K562 (cell line): ENCODE measurements around the gene UBE2E3. TPM values are rescaled to one million over a fixed set of nuclear protein-coding genes. Genes with fewer than 3 reads are reported as not detected.

Experiments used
- ARHGAP35 ChIP-seq: fragments of 450-650 bp; IDR thresholded peaks from 2 replicates; pipeline ENCODE4 v1.6.1; 2018; ENCODE audit not compliant: partially characterized antibody
- EHMT2 ChIP-seq: fragments of 450-650 bp; IDR thresholded peaks from 2 replicates; pipeline ENCODE4 v1.6.1; 2018; ENCODE audit warnings: antibody characterized with exemption
- KAT7 ChIP-seq: sonication (generic); formaldehyde crosslinking; IDR thresholded peaks from 2 replicates; pipeline ENCODE4 v1.8.0; 2022; ENCODE audit warnings: missing genetic modification reagents, mild to moderate bottlenecking, borderline replicate concordance
- KDM5B ChIP-seq: fragments of 200-600 bp; sonication (generic); IDR thresholded peaks from 2 replicates; pipeline ENCODE4 v1.6.1; 2012; ENCODE audit warnings: low read depth, mild to moderate bottlenecking, moderate library complexity, low read length, control low read depth, inconsistent platforms; ENCODE audit not compliant: insufficient replicate concordance
- MEIS2 ChIP-seq: fragments of 450-650 bp; IDR thresholded peaks from 2 replicates; pipeline ENCODE4 v1.6.1; 2014; ENCODE audit warnings: mild to moderate bottlenecking; ENCODE audit not compliant: partially characterized antibody
- POLR3A ChIP-seq: IDR thresholded peaks from 2 replicates; pipeline ENCODE4 v1.6.1; 2011; ENCODE audit warnings: borderline replicate concordance, mild to moderate bottlenecking, moderate library complexity; ENCODE audit not compliant: insufficient read length, insufficient read depth; ENCODE audit errors: extremely low read depth
- RFX5 ChIP-seq: IDR thresholded peaks from 2 replicates; pipeline ENCODE4 v1.6.1; 2011; ENCODE audit warnings: low read depth, mild to moderate bottlenecking, improper control_type of control experiment, low read length
- SMARCA4 ChIP-seq: fragments of 450-650 bp; IDR thresholded peaks from 2 replicates; pipeline ENCODE4 v1.6.1; 2016
- ZC3H11A ChIP-seq: IDR thresholded peaks from 2 replicates; pipeline ENCODE4 v1.6.1; 2012; ENCODE audit warnings: low read depth, low read length, improper control_type of control experiment
- ZNF174 ChIP-seq: fragments of 250-450 bp; sonication (Bioruptor Pico); IDR thresholded peaks from 2 replicates; pipeline ENCODE4 v1.4.0; 2020; ENCODE audit warnings: mild to moderate bottlenecking
- ZNF282 ChIP-seq: sonication (generic); formaldehyde crosslinking; IDR thresholded peaks from 2 replicates; pipeline ENCODE4 v1.8.1; 2023; ENCODE audit warnings: missing genetic modification reagents
- ZNF347 ChIP-seq: fragments of 450-650 bp; formaldehyde crosslinking; IDR thresholded peaks from 2 replicates; pipeline ENCODE4 v1.4.0; 2020; ENCODE audit warnings: low read depth, mild to moderate bottlenecking, moderate library complexity
- polyA plus RNA-seq, 8 experiments: library from polyadenylated mRNA; depleted of rRNA in 4 of 8; stranded (reverse) in 5 of 8; unstranded in 3 of 8; fragments of >200 nt; fragmentation: Nextera tagmentation in 2 of 8; fragmentation: Illumina TruSeq in 1 of 8; extraction: Ambion mirVana in 2 of 8; extraction: Trizol in 1 of 8; gene quantifications; 2 replicates each; pipeline versions ENCODE4 v1.2.1 to v1.2.3, GENCODE V29; 2011 to 2014; ENCODE audit warnings: inconsistent platforms in 1 of 8, missing spikeins in 1 of 8
- total RNA-seq, 7 experiments: library from RNA; depleted of rRNA in 6 of 7; stranded (reverse); fragments of >200 nt in 6 of 7; fragmentation: Illumina TruSeq in 2 of 7; extraction: Trizol in 2 of 7; gene quantifications; 2 replicates each; pipeline versions ENCODE4 v1.2.1 to v1.2.3, GENCODE V29; 2011 to 2021; ENCODE audit warnings: low replicate concordance in 1 of 7
- TF ChIP-seq, protein P1 (sequence below): conservative IDR thresholded peaks from 2 replicates; pipeline ENCODE4 v1.6.1; 2011; ENCODE audit warnings: low read depth, mild to moderate bottlenecking, low read length; ENCODE audit not compliant: control insufficient read depth
- TF ChIP-seq, protein P2 (sequence below): fragments of 200-800 bp; sonication (Bioruptor generic); IDR thresholded peaks from 2 replicates; pipeline ENCODE4 v1.6.1; 2016; ENCODE audit warnings: missing genetic modification characterization, missing compliant biosample characterization
- TF ChIP-seq, protein P3 (sequence below): fragments of 250-450 bp; sonication (Bioruptor Pico); IDR thresholded peaks from 2 replicates; pipeline ENCODE4 v1.9.0; 2021; ENCODE audit warnings: mild to moderate bottlenecking, inconsistent platforms
- TF ChIP-seq, protein P4 (sequence below): fragments of 450-650 bp; IDR thresholded peaks from 2 replicates; pipeline ENCODE4 v1.6.1; 2016; ENCODE audit warnings: low read depth, mild to moderate bottlenecking, moderate library complexity

Gene UBE2E3
- total and polyA plus RNA-seq, 9 of the 15 experiments (the other 6 are each of a cell fraction or from before 2014, with no cell fraction given) = 58.2 to 173 (median 78.0) TPM

DNA sequence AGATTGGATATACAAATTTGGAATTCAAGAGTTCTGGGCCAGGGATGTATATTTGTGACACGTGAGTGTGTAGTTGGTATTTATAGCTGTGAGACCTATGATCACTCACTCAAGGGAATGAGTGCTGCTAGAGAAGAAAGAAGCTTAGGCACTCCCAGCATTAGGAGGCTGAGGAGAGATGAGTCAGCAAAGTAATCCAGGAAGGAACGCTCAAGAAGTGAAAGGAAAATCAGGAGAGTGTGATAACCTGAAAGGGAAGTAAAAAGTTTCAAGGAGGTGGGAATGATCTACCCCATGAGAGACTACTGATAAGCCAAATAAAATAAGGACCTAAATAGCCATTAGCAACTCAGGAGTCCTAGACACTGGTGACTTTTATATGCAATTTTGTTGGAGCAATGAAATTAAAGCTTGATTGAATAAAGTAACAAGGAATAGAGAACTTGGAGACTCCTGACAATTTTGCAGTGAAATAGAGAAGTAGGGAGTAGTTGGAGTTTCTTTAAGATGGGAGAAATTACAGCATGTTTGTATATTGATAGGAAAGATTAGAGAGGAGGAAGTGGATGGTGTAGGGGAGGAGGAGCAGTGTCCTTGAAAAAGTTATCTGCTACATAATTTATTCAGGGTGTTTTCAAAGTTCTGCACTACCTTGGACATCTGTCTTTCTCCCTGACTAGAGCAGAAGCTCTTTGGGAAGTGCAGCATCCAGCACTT lies 89.9 kb downstream of the UBE2E3 start (continued):
- TF ChIP-seq, protein P1, sequence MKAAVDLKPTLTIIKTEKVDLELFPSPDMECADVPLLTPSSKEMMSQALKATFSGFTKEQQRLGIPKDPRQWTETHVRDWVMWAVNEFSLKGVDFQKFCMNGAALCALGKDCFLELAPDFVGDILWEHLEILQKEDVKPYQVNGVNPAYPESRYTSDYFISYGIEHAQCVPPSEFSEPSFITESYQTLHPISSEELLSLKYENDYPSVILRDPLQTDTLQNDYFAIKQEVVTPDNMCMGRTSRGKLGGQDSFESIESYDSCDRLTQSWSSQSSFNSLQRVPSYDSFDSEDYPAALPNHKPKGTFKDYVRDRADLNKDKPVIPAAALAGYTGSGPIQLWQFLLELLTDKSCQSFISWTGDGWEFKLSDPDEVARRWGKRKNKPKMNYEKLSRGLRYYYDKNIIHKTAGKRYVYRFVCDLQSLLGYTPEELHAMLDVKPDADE = no peak
- TF ChIP-seq ZNF174 (CRISPR knock-in tag) = no peak
- peak; percentile 69 for TF ChIP-seq SMARCA4
- TF ChIP-seq, protein P2, sequence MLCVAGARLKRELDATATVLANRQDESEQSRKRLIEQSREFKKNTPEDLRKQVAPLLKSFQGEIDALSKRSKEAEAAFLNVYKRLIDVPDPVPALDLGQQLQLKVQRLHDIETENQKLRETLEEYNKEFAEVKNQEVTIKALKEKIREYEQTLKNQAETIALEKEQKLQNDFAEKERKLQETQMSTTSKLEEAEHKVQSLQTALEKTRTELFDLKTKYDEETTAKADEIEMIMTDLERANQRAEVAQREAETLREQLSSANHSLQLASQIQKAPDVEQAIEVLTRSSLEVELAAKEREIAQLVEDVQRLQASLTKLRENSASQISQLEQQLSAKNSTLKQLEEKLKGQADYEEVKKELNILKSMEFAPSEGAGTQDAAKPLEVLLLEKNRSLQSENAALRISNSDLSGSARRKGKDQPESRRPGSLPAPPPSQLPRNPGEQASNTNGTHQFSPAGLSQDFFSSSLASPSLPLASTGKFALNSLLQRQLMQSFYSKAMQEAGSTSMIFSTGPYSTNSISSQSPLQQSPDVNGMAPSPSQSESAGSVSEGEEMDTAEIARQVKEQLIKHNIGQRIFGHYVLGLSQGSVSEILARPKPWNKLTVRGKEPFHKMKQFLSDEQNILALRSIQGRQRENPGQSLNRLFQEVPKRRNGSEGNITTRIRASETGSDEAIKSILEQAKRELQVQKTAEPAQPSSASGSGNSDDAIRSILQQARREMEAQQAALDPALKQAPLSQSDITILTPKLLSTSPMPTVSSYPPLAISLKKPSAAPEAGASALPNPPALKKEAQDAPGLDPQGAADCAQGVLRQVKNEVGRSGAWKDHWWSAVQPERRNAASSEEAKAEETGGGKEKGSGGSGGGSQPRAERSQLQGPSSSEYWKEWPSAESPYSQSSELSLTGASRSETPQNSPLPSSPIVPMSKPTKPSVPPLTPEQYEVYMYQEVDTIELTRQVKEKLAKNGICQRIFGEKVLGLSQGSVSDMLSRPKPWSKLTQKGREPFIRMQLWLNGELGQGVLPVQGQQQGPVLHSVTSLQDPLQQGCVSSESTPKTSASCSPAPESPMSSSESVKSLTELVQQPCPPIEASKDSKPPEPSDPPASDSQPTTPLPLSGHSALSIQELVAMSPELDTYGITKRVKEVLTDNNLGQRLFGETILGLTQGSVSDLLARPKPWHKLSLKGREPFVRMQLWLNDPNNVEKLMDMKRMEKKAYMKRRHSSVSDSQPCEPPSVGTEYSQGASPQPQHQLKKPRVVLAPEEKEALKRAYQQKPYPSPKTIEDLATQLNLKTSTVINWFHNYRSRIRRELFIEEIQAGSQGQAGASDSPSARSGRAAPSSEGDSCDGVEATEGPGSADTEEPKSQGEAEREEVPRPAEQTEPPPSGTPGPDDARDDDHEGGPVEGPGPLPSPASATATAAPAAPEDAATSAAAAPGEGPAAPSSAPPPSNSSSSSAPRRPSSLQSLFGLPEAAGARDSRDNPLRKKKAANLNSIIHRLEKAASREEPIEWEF = no peak
- TF ChIP-seq POLR3A = no peak
- no peak for TF ChIP-seq KDM5B
- TF ChIP-seq, protein P3, sequence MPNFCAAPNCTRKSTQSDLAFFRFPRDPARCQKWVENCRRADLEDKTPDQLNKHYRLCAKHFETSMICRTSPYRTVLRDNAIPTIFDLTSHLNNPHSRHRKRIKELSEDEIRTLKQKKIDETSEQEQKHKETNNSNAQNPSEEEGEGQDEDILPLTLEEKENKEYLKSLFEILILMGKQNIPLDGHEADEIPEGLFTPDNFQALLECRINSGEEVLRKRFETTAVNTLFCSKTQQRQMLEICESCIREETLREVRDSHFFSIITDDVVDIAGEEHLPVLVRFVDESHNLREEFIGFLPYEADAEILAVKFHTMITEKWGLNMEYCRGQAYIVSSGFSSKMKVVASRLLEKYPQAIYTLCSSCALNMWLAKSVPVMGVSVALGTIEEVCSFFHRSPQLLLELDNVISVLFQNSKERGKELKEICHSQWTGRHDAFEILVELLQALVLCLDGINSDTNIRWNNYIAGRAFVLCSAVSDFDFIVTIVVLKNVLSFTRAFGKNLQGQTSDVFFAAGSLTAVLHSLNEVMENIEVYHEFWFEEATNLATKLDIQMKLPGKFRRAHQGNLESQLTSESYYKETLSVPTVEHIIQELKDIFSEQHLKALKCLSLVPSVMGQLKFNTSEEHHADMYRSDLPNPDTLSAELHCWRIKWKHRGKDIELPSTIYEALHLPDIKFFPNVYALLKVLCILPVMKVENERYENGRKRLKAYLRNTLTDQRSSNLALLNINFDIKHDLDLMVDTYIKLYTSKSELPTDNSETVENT (CRISPR knock-in tag) = no peak
- no peak for TF ChIP-seq ZC3H11A
- no peak for TF ChIP-seq ZNF347 (CRISPR knock-in tag)
- TF ChIP-seq, protein P4, sequence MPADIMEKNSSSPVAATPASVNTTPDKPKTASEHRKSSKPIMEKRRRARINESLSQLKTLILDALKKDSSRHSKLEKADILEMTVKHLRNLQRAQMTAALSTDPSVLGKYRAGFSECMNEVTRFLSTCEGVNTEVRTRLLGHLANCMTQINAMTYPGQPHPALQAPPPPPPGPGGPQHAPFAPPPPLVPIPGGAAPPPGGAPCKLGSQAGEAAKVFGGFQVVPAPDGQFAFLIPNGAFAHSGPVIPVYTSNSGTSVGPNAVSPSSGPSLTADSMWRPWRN = no peak
- TF ChIP-seq RFX5 = no peak
- no peak for TF ChIP-seq ARHGAP35
- no peak for TF ChIP-seq ZNF282 (CRISPR knock-in tag)
- no peak for TF ChIP-seq EHMT2
- no peak for TF ChIP-seq MEIS2
- TF ChIP-seq KAT7 (CRISPR knock-in tag) = no peak
